Spleen (tissue), 11 donors: ENCODE measurements around the gene EPYC. TPM values are rescaled to one million over a fixed set of nuclear protein-coding genes. Genes with fewer than 3 reads are reported as not detected.

ENCODE experiments used
- DNase-seq: peaks from one replicate; pipeline ENCODE4 v3.0.0-alpha.2; 2020
- H3K27ac ChIP-seq, 8 donors: fragments of 200-600 bp; sonication (generic) in 7 of 8; 1 replicate in 4 of 8; 2 replicates in 4 of 8; pipeline versions ENCODE4 v1.5.0 to v1.8.0; 2016 to 2021; ENCODE audit warnings: inconsistent platforms in 4 of 8, mild to moderate bottlenecking in 4 of 8, moderate library complexity in 1 of 8
- H3K27me3 ChIP-seq, 7 donors: fragments of 200-600 bp; sonication (generic) in 6 of 7; replicated peaks in 1 of 7; 1 replicate in 4 of 7; 2 replicates in 3 of 7; pipeline versions ENCODE4 v1.5.0 to v1.8.0; 2016 to 2021; ENCODE audit warnings: inconsistent platforms in 3 of 7, mild to moderate bottlenecking in 1 of 7
- H3K36me3 ChIP-seq, 6 donors: fragments of 200-600 bp; sonication (generic) in 5 of 6; 1 replicate in 4 of 6; 2 replicates in 2 of 6; pipeline versions ENCODE4 v1.5.0 to v1.8.0; 2016 to 2021; ENCODE audit warnings: inconsistent platforms in 2 of 6
- H3K4me1 ChIP-seq, 6 donors: fragments of 200-600 bp; sonication (generic) in 5 of 6; 1 replicate in 3 of 6; 2 replicates in 3 of 6; pipeline versions ENCODE4 v1.5.0 to v1.8.0; 2016 to 2021; ENCODE audit warnings: inconsistent platforms in 3 of 6
- H3K4me3 ChIP-seq, 8 donors: fragments of 200-600 bp; sonication (generic) in 7 of 8; 1 replicate in 4 of 8; 2 replicates in 4 of 8; pipeline versions ENCODE4 v1.5.0 to v1.8.0; 2016 to 2021; ENCODE audit warnings: inconsistent platforms in 4 of 8, mild to moderate bottlenecking in 4 of 8, moderate library complexity in 2 of 8
- H3K9me3 ChIP-seq, 8 donors: fragments of 200-600 bp; sonication (generic) in 7 of 8; 1 replicate in 4 of 8; 2 replicates in 4 of 8; pipeline versions ENCODE4 v1.5.0 to v1.8.0; 2016 to 2021; ENCODE audit warnings: inconsistent platforms in 4 of 8
- CTCF ChIP-seq, 11 experiments: fragments of 200-600 bp in 7 of 11; fragments of 450-650 bp in 4 of 11; sonication (generic) in 4 of 11; IDR thresholded peaks in 8 of 11; conservative IDR thresholded peaks in 3 of 11; 1 replicate in 7 of 11; 2 replicates in 4 of 11; pipeline versions ENCODE4 v1.4.0 to v1.8.0; 2016 to 2021; ENCODE audit warnings: antibody characterized with exemption in 11 of 11, inconsistent platforms in 4 of 11, mild to moderate bottlenecking in 1 of 11
- POLR2A ChIP-seq, 3 donors: fragments of 450-650 bp; IDR thresholded peaks; one replicate each; pipeline ENCODE4 v1.5.1; 2017; ENCODE audit warnings: antibody characterized with exemption in 3 of 3, mild to moderate bottlenecking in 1 of 3
- POLR2AphosphoS5 ChIP-seq, 3 donors: sonication (generic); formaldehyde crosslinking; IDR thresholded peaks; one replicate each; pipeline ENCODE4 v1.5.1; 2017; ENCODE audit warnings: antibody characterized with exemption in 3 of 3
- WGBS, 5 donors: extraction: QIAGEN DNeasy Blood & Tissue Kit in 3 of 5; methylation state at CpG; one replicate each; pipeline versions ENCODE4 v1.1.5 to v1.1.7; 2013 to 2018; 5-methylcytosine and 5-hydroxymethylcytosine counted together
- intact Hi-C: fragments of 100-400 bp; cut with DNase I; formaldehyde crosslinking; loops from one replicate; pipeline ENCODE4 v1.15.0; 2023; ENCODE audit warnings: low total_unique reads
- polyA plus RNA-seq, 3 donors: library from polyadenylated mRNA; stranded (reverse); fragments of 200-250 nt; gene quantifications; one replicate each; pipeline ENCODE4 v1.2.1, GENCODE V29; 2013
- total RNA-seq, 7 donors: library from RNA; depleted of rRNA in 3 of 7; stranded (reverse); fragments of >200 nt in 3 of 7; fragmentation: NEBNext Ultra II Directional in 4 of 7; extraction: Animal tissue kit (Norgen Biotek cat#: 25700) in 4 of 7; gene quantifications; one replicate each; pipeline versions ENCODE4 v1.1.0 to v1.2.1, GENCODE V29; 2016 to 2021
- donor health status: healthy with polysubstance abuse.
- donor health status: DM: no; HTN: no; CAD: no; lungs with moderate emphysema.
- donor health status: DM: no; HTN: no; CAD: no.
- donor health status: Bipolar disorder and iron deficiency.
- donor health status: healthy.
- donor health status: DM: no; HTN: no; CAD: no.
- donor health status: DM: yes; HTN: yes; CAD: no.

Gene EPYC
- total and polyA plus RNA-seq, 10 donors, result 0.08 TPM; not detected in 9

DNA sequence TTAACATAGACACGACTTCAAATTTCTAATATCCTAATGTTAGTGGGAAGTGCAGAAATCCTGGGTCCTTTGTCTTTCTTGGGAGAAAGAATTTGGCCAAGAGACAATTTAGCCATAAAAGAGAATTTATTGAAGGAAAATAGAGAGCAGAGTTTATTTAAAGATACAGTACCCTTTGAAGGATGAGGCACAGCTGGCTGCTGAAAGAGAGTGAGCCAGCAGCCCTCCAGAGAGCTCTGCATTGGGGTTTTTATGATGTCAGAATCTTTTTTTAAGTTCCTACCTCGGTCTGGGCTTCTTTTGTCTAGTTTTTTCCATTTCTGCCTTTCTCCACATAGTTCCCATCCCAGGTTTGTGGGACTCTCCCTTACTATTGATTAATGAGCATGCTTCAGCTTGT is 87.3 kb downstream of the EPYC start:
- TF ChIP-seq POLR2AphosphoS5 (IDR thresholded peaks at IDR 0.05) (no peak), POLR2A (IDR thresholded peaks at IDR 0.05) (no peak), CTCF (IDR thresholded peaks at IDR 0.05 in 8 of 11, conservative IDR thresholded peaks at IDR 0.05 in 3 of 11) (no peak)
- no peak overlapping the region for H3K27ac ChIP-seq
- H3K36me3 ChIP-seq, result no peaks in the 10 kb centered on the region
- H3K4me3 ChIP-seq, result no peak overlapping the region
- DNase-seq, result no peak
- WGBS, 5 donors, result 53 to 68% (median 57%) methylated on average over 2 of the region's 2 CpGs
- H3K9me3 ChIP-seq, result peaks cover 0 to 9% (median 2%) of the 10 kb centered on the region in 8 donors
- intact Hi-C loops, result no loop called here
- H3K4me1 ChIP-seq, result no peaks in the 10 kb centered on the region
- H3K27me3 ChIP-seq, result no peaks in the 10 kb centered on the region

GRCh38 chr12:90916516-90916915 is 88.3 kb downstream of the EPYC start:
- Histone ChIP-seq H3K4me1 (no peaks in the 10 kb centered on the region), H3K9me3 (peaks cover 0 to 9% (median 2%) of the 10 kb centered on the region in 8 donors), H3K27ac (no peak overlapping the region), H3K4me3 (no peak overlapping the region), H3K27me3 (no peaks in the 10 kb centered on the region), H3K36me3 (no peaks in the 10 kb centered on the region)
- DNase-seq, result no peak
- TF ChIP-seq POLR2A (IDR thresholded peaks at IDR 0.05) (no peak), POLR2AphosphoS5 (IDR thresholded peaks at IDR 0.05) (no peak), CTCF (IDR thresholded peaks at IDR 0.05 in 8 of 11, conservative IDR thresholded peaks at IDR 0.05 in 3 of 11) (no peak)
- intact Hi-C loops, result no loop called here

GRCh38 chr12:90915353-90915752 is 89.4 kb downstream of the EPYC start:
- no peak overlapping the region for H3K4me3 ChIP-seq
- H3K27ac ChIP-seq, result no peak overlapping the region
- H3K9me3 ChIP-seq, result peaks cover 0 to 9% (median 2%) of the 10 kb centered on the region in 8 donors
- 78 to 89% (median 87%) methylated on average over 2 of the region's 2 CpGs for WGBS, 5 donors
- intact Hi-C loops, result no loop called here
- no peaks in the 10 kb centered on the region for H3K4me1 ChIP-seq
- TF ChIP-seq POLR2A (IDR thresholded peaks at IDR 0.05) (no peak), POLR2AphosphoS5 (IDR thresholded peaks at IDR 0.05) (no peak), CTCF (IDR thresholded peaks at IDR 0.05 in 8 of 11, conservative IDR thresholded peaks at IDR 0.05 in 3 of 11) (no peak)
- no peaks in the 10 kb centered on the region for H3K27me3 ChIP-seq
- no peaks in the 10 kb centered on the region for H3K36me3 ChIP-seq
- DNase-seq, result no peak

Other genes with a start within 250 kb of the EPYC start
- not detected for gene CCER1, start 49.8 kb downstream of the EPYC start, total RNA-seq
- gene CCER1, start 49.8 kb downstream of the EPYC start, polyA plus RNA-seq, result not detected
- not detected for gene KERA, start 53.1 kb upstream of the EPYC start, total RNA-seq
- not detected for gene KERA, start 53.1 kb upstream of the EPYC start, polyA plus RNA-seq
- 10 to 100 TPM in 1 of 7 donors, 1 to 10 TPM in 6; 2.6 to 10.6 (median 4.3) TPM for gene LUM, start 106.5 kb upstream of the EPYC start, total RNA-seq
- gene LUM, start 106.5 kb upstream of the EPYC start, polyA plus RNA-seq, result 10 to 100 TPM in 2 of 3 donors, 1 to 10 TPM in 1; 10.0 to 52.5 (median 12.9) TPM
- 10 to 100 TPM in 2 of 7 donors, 1 to 10 TPM in 5; 1.6 to 11.5 (median 7.3) TPM for gene DCN, start 177.8 kb upstream of the EPYC start, total RNA-seq
- 10 to 100 TPM in 2 of 3 donors, 1 to 10 TPM in 1; 8.1 to 60.1 (median 34.5) TPM for gene DCN, start 177.8 kb upstream of the EPYC start, polyA plus RNA-seq